Erythroblast (primary cell): ENCODE measurements around the gene TAF11L6.
"Not testable (repeated sequence)": the region's sequence is repeated elsewhere in the genome, so short reads cannot be mapped to it uniquely, and the experiment has no call there.

Source experiments
- GATA1 ChIP-seq: IDR thresholded peaks from 2 replicates; pipeline ENCODE4 v1.6.1; 2011; ENCODE audit warnings: low read depth, mild to moderate bottlenecking, control low read depth, low read length, moderate library complexity
- POLR2A ChIP-seq: IDR thresholded peaks from 2 replicates; pipeline ENCODE4 v1.6.1; 2011; ENCODE audit warnings: mild to moderate bottlenecking, low read length

GRCh38 chr5:17519508-17519907 lies 9.0 kb upstream of the TAF11L6 start:
- TF ChIP-seq POLR2A, GATA1: not testable (repeated sequence)
